SK-N-MC (cell line): ENCODE results near the gene HYAL1.
"Not testable (repeated sequence)": the region's sequence is repeated elsewhere in the genome, so short reads cannot be mapped to it uniquely, and the experiment has no call there.

ENCODE experiments used
- DNase-seq: peaks from one replicate; pipeline ENCODE4 v3.0.0-alpha.2; 2011; ENCODE audit warnings: low read depth, low spot score
- H3K27ac ChIP-seq: fragments of 200-600 bp; sonication (generic); 2 replicates; pipeline ENCODE4 v1.5.1; 2016; ENCODE audit warnings: mixed run types
- H3K36me3 ChIP-seq: fragments of 200-600 bp; sonication (generic); 2 replicates; pipeline ENCODE4 v1.6.1; 2017; ENCODE audit warnings: antibody characterized with exemption, low read length, mixed read lengths; ENCODE audit not compliant: insufficient read depth
- H3K4me3 ChIP-seq: fragments of 200-600 bp; sonication (generic); 2 replicates; pipeline ENCODE4 v1.5.1; 2016
- H3K9ac ChIP-seq: fragments of 200-600 bp; sonication (generic); 2 replicates; pipeline ENCODE4 v1.8.0; 2017; ENCODE audit warnings: mixed run types, mixed read lengths; ENCODE audit not compliant: insufficient read length
- H3K9me3 ChIP-seq: fragments of 200-600 bp; sonication (generic); 2 replicates; pipeline ENCODE4 v1.6.1; 2017; ENCODE audit warnings: low read depth, mild to moderate bottlenecking, antibody characterized with exemption, low read length, moderate library complexity, mixed read lengths
- EZH2 ChIP-seq: fragments of 200-600 bp; sonication (generic); IDR thresholded peaks from one replicate; pipeline ENCODE4 v1.6.1; 2017; ENCODE audit warnings: antibody characterized with exemption
- FOXP2 ChIP-seq: optimal IDR thresholded peaks from 2 replicates; pipeline ENCODE3; 2011; ENCODE audit warnings: mild to moderate bottlenecking, moderate library complexity; ENCODE audit not compliant: insufficient read depth; ENCODE audit errors: extremely low read length, control extremely low read depth
- POLR2AphosphoS5 ChIP-seq: IDR thresholded peaks from 2 replicates; pipeline ENCODE4 v1.6.1; 2012; ENCODE audit warnings: mild to moderate bottlenecking, low read depth, low read length, borderline replicate concordance

The HYAL1 gene

DNA sequence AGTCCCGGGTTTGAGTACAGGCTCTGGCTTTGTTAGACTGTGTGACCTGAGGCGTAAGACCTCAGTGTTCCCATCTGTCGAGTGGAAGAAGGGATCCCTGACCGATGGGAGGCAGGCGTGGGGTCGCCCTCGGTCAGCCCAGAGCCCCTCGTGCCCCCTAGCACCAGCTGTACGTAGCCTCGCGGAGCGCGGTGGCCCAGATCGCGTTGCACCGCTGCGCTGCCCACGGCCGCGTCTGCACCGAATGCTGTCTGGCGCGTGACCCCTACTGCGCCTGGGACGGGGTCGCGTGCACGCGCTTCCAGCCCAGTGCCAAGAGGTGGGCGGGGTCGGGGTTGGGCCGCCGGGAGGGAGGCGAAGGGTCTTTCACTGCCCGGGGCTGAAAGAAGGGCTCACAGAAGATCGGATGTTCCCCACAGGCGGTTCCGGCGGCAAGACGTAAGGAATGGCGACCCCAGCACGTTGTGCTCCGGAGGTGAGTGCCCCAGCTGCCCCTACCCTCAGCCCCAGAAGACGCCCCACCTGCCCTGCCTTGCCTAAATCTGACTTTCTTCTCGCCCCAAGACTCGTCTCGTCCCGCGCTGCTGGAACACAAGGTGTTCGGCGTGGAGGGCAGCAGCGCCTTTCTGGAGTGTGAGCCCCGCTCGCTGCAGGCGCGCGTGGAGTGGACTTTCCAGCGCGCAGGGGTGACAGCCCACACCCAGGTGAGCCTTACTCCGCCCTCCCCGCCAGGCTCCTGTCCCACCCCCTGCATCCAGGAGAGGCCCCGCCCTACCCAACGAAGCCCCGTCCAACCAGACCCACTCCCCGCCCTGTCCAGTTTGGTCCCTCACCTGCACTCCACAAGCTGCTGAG is 28.0 kb downstream of the HYAL1 start:
- TF ChIP-seq POLR2AphosphoS5: no peak
- no peak for TF ChIP-seq FOXP2
- TF ChIP-seq EZH2: no peak
- no peak overlapping the region for H3K4me3 ChIP-seq
- no peak overlapping the region for H3K9ac ChIP-seq
- no peak for DNase-seq
- H3K27ac ChIP-seq: no peak overlapping the region
- no peaks in the 10 kb centered on the region for H3K36me3 ChIP-seq
- H3K9me3 ChIP-seq: no peaks in the 10 kb centered on the region

DNA sequence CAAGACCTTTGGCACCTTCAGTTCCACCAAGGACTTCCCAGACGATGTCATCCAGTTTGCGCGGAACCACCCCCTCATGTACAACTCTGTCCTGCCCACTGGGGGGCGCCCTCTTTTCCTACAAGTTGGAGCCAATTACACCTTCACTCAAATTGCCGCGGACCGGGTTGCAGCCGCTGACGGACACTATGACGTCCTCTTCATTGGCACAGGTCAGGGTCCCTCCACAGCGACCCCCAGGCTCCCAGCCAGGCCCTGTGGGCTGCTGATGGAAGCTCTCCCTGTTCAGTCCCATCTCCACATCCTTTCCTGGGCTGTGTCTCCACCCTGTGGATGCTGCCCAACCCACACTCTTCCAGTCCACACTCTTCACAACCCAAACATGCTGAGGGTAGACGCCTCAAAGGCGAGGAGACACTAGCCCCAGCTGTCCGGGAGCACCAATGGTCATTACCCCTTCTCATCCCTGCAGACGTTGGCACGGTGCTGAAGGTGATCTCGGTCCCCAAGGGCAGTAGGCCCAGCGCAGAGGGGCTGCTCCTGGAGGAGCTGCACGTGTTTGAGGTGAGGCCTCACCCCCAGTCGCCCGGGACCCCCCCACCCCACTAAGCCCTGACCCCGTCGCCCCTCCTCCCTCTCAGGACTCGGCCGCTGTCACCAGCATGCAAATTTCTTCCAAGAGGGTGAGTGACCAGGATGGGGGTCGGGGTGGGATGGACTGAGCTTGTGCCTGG is 28.8 kb downstream of the HYAL1 start:
- H3K4me3 ChIP-seq: no peak overlapping the region
- no peaks in the 10 kb centered on the region for H3K9me3 ChIP-seq
- H3K9ac ChIP-seq: no peak overlapping the region
- no peak overlapping the region for H3K27ac ChIP-seq
- H3K36me3 ChIP-seq: no peaks in the 10 kb centered on the region
- TF ChIP-seq POLR2AphosphoS5 (no peak), EZH2 (no peak), FOXP2 (no peak)
- no peak for DNase-seq

DNA sequence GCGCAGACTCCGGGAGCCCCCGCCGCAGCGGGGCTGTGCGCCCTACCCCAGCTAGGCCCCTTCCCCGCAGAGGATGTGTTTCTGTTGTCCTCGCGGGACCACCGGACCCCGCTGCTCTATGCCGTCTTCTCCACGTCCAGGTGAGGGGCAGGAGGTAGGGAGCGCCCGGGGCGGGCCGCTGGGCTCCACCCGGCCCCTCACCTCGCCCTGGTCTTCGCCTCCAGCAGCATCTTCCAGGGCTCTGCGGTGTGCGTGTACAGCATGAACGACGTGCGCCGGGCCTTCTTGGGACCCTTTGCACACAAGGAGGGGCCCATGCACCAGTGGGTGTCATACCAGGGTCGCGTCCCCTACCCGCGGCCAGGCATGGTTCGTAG is 29.7 kb downstream of the HYAL1 start:
- Histone ChIP-seq H3K27ac (no peak overlapping the region), H3K9ac (no peak overlapping the region), H3K36me3 (no peaks in the 10 kb centered on the region), H3K9me3 (no peaks in the 10 kb centered on the region), H3K4me3 (no peak overlapping the region)
- no peak for TF ChIP-seq EZH2
- no peak for TF ChIP-seq POLR2AphosphoS5
- no peak for TF ChIP-seq FOXP2
- DNase-seq: no peak

DNA sequence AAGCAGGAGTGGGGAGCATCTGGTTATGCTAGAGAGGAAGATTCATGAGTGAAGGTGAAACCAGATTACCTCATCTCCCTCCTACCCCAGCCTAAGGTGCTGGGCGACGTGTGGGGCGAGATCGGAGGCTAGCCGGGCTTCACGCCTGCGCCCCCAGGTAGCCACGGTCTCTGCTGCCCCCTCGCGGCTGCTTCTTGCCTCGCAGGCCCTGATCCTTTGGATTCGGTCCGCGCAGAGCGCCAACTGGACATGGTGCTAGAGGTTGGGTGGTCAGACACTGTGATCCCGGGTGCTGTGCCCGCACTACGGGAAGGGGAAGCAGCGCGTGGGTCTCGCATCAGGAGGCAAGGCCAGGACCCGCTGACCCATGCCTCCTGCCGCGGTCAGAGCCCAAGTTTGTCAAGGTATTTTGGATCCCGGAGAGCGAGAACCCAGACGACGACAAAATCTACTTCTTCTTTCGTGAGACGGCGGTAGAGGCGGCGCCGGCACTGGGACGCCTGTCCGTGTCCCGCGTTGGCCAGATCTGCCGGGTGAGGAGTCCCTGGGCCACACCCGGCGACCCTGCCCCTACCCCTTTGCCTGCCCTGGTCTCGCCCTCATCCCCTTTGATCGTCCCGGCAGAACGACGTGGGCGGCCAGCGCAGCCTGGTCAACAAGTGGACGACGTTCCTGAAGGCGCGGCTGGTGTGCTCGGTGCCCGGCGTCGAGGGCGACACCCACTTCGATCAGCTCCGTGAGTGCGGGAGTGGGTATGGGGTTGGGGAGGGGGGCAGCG is 30.3 kb downstream of the HYAL1 start:
- Histone ChIP-seq H3K9ac (no peak overlapping the region), H3K36me3 (no peaks in the 10 kb centered on the region), H3K4me3 (peak overlapping the region; percentile 22; the same call in 1 of the 2 replicates), H3K9me3 (no peaks in the 10 kb centered on the region), H3K27ac (no peak overlapping the region)
- no peak for TF ChIP-seq POLR2AphosphoS5
- no peak for DNase-seq

DNA sequence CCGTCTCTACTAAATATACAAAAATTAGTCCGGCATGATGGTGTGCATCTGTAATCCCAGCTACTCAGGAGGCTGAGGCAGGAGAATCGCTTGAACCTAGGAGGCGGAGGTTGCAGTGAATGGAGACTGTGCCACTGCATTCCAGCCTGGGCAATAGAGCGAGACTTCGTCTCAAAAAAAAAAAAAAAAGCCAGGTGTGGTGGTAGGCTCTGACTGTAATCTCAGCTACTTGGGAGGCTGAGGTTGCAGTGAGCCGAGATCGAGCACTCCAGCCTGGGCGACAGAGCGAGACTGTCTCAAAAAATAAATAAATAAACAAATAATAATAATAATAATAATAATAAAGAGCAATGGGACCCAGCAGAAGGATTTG is 30.9 kb downstream of the HYAL1 start:
- DNase-seq, H3K27ac ChIP-seq, H3K4me3 ChIP-seq: not testable (repeated sequence)

DNA sequence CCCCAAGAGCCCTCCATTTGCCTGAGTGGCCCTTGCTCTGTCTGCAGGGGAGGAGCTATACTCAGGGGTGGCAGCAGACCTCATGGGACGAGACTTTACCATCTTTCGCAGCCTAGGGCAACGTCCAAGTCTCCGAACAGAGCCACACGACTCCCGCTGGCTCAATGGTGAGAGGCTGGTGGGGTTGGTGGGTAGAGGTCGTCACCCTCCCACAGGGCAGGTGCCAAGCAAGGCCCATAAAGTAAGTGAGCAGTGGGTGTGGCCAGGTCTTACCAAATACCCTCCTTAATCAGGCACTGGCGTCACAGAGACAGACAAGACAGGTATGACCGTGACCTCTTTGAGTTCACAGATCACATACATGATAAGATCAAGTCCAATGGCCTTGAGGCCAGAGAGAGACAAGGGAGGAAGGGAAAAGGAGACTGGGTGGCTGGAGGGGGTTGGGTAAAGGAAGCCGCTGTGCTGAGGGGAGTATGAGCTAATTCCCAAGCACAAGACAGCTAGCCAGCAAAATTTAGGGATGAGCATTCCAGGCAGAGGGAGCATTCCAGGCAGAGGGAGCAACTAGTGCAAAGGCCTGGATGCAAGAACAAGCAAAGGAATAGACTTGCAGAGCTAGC is 31.9 kb downstream of the HYAL1 start:
- H3K9me3 ChIP-seq: no peaks in the 10 kb centered on the region
- no peaks in the 10 kb centered on the region for H3K36me3 ChIP-seq
- no peak overlapping the region for H3K9ac ChIP-seq
- DNase-seq: no peak
- TF ChIP-seq FOXP2 (no peak), POLR2AphosphoS5 (no peak), EZH2 (no peak)
- no peak overlapping the region for H3K4me3 ChIP-seq
- no peak overlapping the region for H3K27ac ChIP-seq

More for the DNA sequence above, 30.9 kb downstream of the HYAL1 start:
- H3K9ac ChIP-seq, H3K9me3 ChIP-seq, H3K36me3 ChIP-seq: not testable (repeated sequence)

DNA sequence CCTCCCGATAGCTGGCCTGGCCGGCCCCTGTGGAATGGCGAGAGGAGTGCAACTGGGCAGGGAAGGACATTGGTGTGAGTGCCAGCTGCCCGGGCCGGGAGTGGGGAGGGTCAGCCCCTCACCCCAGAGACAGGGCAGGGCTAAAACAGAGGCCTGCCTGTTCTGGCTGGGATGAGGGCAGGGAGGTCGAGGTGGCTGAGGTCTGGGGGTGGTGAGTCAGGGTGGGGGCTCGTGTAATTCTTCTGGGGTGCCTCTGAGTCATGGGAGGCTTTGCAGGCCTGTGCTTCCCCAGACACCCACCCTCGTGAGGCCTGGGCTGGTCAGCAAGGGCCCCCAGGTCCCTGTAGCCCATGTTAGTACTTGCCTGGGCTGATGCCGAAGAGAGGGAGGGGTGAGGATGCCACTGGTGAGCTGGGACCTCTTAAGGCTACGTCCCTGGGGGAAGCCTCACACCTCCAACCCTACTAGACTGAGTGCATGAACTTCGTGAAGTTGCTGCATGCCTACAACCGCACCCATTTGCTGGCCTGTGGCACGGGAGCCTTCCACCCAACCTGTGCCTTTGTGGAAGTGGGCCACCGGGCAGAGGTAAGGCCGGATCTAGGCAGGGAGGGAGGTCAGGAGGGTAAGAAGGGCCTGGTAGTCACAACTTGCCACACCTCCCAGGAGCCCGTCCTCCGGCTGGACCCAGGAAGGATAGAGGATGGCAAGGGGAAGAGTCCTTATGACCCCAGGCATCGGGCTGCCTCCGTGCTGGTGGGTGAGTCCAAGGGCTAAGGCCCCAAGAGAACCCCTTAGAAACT is 32.8 kb downstream of the HYAL1 start:
- TF ChIP-seq FOXP2 (no peak), EZH2 (no peak), POLR2AphosphoS5 (no peak)
- no peaks in the 10 kb centered on the region for H3K9me3 ChIP-seq
- H3K27ac ChIP-seq: no peak overlapping the region
- H3K9ac ChIP-seq: no peak overlapping the region
- H3K4me3 ChIP-seq: no peak overlapping the region
- H3K36me3 ChIP-seq: no peaks in the 10 kb centered on the region
- no peak for DNase-seq
